PFSK-1 (cell line): ENCODE data around the gene LENEP.

Source experiments
- FOXP2 ChIP-seq: optimal IDR thresholded peaks from 2 replicates; pipeline ENCODE3; 2011; ENCODE audit warnings: borderline replicate concordance, control low read depth, inconsistent platforms; ENCODE audit not compliant: insufficient read depth; ENCODE audit errors: extremely low read length, extremely low read depth
- POLR2AphosphoS5 ChIP-seq: IDR thresholded peaks from 2 replicates; pipeline ENCODE4 v1.6.1; 2012; ENCODE audit warnings: low read depth, mild to moderate bottlenecking, control low read depth, low read length, moderate library complexity
- SIN3A ChIP-seq: IDR thresholded peaks from 2 replicates; pipeline ENCODE4 v1.6.1; 2012; ENCODE audit warnings: mild to moderate bottlenecking, low read length, moderate library complexity, borderline replicate concordance; ENCODE audit not compliant: insufficient read depth
- TAF1 ChIP-seq: IDR thresholded peaks from 2 replicates; pipeline ENCODE4 v1.6.1; 2012; ENCODE audit warnings: low read length, control low read depth, borderline replicate concordance; ENCODE audit not compliant: insufficient read depth
- TF ChIP-seq, protein P1 (sequence below), 2 experiments: IDR thresholded peaks; 2 replicates each; pipeline versions ENCODE4 v1.6.1 to v1.8.0; 2011 to 2012; ENCODE audit warnings: low read depth in 2 of 2, low read length in 2 of 2, control low read depth in 1 of 2, inconsistent platforms in 1 of 2, mild to moderate bottlenecking in 1 of 2, moderate library complexity in 1 of 2; ENCODE audit not compliant: insufficient read depth in 1 of 2

LENEP gene

DNA sequence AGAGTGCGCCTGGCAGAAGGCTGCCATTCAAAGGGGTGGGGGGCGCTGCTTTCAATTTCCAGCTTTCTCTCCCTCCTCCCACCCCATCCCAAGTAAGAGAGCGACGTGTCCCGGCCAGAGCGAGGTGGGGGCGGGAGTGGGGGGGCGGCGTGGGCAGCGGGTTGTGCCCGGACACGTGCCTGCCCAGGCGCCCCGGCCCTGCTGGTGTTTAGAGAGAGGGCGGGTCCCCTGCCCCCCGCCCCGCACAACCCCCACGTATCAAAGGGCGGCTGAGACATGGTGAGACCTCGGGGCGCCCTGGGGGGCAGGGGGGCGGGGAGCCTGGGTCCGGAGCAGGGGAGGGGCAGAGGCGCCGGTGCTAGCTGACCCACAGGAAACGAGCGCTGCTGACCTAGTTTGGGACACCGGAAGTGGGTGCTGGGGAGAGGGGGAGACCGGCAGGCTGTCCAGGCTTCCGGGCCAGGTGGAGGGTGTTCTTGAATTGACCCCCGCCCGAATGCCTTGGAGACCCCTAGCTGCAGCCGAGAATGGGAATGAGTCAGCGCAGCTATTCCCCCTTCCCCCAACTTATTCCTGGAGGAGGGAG lies 10.5 kb downstream of the LENEP start:
- TF ChIP-seq, protein P1, sequence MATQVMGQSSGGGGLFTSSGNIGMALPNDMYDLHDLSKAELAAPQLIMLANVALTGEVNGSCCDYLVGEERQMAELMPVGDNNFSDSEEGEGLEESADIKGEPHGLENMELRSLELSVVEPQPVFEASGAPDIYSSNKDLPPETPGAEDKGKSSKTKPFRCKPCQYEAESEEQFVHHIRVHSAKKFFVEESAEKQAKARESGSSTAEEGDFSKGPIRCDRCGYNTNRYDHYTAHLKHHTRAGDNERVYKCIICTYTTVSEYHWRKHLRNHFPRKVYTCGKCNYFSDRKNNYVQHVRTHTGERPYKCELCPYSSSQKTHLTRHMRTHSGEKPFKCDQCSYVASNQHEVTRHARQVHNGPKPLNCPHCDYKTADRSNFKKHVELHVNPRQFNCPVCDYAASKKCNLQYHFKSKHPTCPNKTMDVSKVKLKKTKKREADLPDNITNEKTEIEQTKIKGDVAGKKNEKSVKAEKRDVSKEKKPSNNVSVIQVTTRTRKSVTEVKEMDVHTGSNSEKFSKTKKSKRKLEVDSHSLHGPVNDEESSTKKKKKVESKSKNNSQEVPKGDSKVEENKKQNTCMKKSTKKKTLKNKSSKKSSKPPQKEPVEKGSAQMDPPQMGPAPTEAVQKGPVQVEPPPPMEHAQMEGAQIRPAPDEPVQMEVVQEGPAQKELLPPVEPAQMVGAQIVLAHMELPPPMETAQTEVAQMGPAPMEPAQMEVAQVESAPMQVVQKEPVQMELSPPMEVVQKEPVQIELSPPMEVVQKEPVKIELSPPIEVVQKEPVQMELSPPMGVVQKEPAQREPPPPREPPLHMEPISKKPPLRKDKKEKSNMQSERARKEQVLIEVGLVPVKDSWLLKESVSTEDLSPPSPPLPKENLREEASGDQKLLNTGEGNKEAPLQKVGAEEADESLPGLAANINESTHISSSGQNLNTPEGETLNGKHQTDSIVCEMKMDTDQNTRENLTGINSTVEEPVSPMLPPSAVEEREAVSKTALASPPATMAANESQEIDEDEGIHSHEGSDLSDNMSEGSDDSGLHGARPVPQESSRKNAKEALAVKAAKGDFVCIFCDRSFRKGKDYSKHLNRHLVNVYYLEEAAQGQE (IDR thresholded peaks at IDR 0.05; ENCODE audit: insufficient read depth in 1 of 2, low read depth in 2 of 2, low read length in 2 of 2) = 0 out of 4 replicates have a peak, but pooled peaks of 1 of the 2 experiments have one; percentile 6
- TF ChIP-seq FOXP2 = no peak
- no peak for TF ChIP-seq POLR2AphosphoS5
- no peak for TF ChIP-seq SIN3A

DNA sequence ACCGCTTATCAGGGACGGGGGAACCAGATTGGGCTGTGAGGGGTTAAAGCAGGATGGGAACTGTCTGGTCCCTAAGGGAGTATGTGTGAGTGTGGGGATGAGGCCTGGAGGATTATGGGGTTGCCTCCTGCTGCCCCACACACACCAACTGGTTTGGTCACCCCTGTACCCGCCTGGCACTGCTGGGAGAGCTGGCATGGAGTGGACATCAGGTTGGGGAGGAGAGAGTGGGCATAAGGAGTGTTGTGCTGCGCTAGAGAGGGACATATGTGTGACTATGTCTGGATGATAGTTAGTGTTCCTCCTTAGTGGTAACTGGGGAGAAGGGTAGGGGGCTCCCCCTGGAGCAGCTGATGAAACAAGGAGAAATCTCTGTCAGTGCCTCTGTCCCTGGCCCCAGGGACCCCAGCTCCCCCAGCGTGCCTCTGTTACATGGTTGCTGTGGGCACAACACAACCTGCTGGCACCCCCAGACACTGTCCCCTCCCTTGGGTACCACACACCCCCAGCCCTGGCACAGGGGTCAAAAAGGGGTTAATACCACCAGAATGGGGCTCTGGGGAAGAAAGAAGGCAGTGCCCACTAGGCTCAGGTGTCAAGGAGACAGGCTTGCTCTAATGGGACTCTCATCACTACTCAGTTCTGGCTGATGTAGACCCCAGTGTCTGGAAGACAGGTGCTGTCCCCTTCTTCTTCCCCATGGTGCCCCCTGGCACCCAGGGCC lies 11.1 kb downstream of the LENEP start:
- TF ChIP-seq FOXP2 = no peak
- TF ChIP-seq, protein P1 (IDR thresholded peaks at IDR 0.05; ENCODE audit: insufficient read depth in 1 of 2, low read depth in 2 of 2, low read length in 2 of 2) = no peak

DNA sequence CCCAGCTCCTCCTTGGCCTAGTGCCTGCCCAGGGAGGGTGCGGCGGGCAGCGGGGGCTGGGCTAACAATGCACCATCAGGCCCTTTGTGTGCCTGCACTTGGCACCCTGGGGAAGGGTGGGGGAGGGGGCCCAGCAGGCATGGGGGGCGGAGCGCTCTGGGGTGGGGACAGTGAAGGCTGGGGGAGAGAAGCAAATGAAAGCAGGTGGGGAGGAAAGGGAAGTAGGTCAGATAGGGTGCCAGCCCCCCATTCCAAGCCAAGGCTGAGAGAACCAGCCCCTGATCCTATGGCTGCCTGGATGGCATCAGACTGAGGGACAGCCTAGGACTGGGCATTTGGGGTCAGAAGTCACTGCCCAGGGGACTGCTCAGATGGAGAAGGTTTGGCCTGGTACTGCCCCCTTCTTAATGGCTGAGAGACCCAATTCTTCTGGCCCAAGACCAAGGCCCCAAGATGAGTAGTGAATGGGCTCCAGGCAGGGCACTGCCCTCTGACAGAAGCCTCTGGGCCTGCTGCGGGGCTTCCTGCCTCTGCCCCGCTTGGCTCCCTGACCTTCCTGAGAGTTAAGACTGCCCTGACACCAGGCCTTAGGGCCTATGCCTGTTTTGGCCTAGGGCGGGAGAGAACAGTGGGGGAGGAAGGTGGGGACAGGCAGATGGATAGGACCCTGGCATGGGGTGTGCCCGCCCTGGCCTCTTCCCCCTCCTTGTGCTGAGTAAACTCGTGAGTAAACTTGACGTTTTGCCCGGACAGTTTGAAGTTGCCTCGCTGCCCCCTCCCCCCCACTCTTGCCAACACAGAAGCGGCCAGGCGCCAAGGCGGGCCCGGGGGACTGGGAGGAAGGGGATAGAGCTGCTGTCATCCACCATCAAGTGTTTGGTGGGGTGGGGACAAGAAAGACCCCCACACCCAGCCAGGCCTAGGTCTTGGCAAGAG lies 12.0 kb downstream of the LENEP start:
- TF ChIP-seq FOXP2 = no peak
- no peak for TF ChIP-seq SIN3A
- no peak for TF ChIP-seq POLR2AphosphoS5
- TF ChIP-seq TAF1 = no peak
- TF ChIP-seq, protein P1 (IDR thresholded peaks at IDR 0.05; ENCODE audit: insufficient read depth in 1 of 2, low read depth in 2 of 2, low read length in 2 of 2) = no peak

DNA sequence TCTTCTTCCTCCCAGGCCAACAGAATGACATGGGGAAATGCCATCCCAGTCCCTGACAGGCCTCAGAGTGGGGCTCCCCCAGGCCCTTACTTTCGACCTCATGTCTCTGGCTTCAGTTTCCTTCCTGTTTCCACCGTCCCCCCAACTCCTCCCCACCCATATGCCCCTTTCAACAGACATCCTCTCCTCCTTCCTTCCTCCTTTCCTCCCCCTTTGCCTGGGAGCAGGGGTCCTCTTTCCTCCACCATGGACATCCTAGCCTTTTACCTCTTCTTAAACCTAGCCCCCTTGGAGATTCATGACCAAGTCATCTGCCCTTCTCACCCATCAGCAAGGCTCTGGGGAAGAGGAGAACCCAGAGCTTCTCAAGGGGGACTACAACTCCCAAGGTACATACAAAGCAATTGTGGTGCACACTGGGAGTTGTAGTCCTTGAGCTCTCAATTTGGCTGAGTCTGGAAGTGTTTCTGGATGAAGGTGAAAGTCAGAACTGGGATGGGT lies 13.3 kb downstream of the LENEP start:
- TF ChIP-seq FOXP2 = no peak
- TF ChIP-seq POLR2AphosphoS5 = no peak
- TF ChIP-seq TAF1 = no peak

DNA sequence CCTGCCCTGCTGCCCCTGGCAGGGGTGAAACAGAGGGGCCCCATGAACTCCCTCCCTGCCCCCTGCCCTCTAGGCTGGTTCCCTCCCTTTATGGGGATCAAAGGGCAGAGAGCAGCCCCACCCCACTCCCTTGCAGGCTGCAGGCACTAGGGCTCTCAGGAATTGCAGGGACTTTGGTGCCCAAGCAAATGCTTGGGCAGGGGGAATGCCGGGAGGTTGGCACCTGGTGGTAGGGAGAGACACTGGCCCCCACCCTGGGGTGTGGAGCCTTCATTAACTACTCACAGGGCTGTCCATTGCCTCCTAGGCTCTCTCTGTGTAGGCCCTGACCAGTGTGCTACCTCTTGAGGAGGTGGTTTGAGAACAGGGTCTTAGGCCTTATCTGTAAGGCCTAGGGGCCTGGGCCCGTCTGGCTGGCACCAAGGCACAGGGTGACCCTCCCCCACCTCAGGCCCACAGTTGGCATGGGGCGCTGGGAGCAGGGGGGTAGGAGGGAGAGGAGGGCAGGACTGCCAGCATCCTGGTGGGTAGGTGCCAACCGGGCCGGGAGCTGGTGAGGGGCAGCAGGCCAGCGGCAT lies 14.0 kb downstream of the LENEP start:
- TF ChIP-seq FOXP2 = no peak
- no peak for TF ChIP-seq TAF1
- TF ChIP-seq SIN3A = no peak
- TF ChIP-seq, protein P1 (IDR thresholded peaks at IDR 0.05; ENCODE audit: insufficient read depth in 1 of 2, low read depth in 2 of 2, low read length in 2 of 2) = no peak
- no peak for TF ChIP-seq POLR2AphosphoS5
